Loucy (cell line): ENCODE results near the gene BTF3L4.
"Not testable (repeated sequence)": the region's sequence is repeated elsewhere in the genome, so short reads cannot be mapped to it uniquely, and the experiment has no call there.

Experiments used
- H2AFZ ChIP-seq: fragments of 200-600 bp; sonication (generic); 2 replicates; pipeline ENCODE4 v1.6.0; 2016; ENCODE audit warnings: antibody characterized with exemption, mild to moderate bottlenecking, low read length, moderate library complexity
- H3F3A ChIP-seq: fragments of 200-600 bp; 2 replicates; pipeline ENCODE4 v1.6.0; 2016; ENCODE audit warnings: antibody characterized with exemption, low read depth, mild to moderate bottlenecking
- H3K27me3 ChIP-seq: fragments of 200-600 bp; sonication (generic); 2 replicates; pipeline ENCODE4 v1.6.1; 2014; ENCODE audit warnings: low read length, mild to moderate bottlenecking; ENCODE audit not compliant: insufficient read depth, poor library complexity, severe bottlenecking
- H3K36me3 ChIP-seq: fragments of 200-600 bp; sonication (generic); 2 replicates; pipeline ENCODE4 v1.6.1; 2016; ENCODE audit warnings: low read length; ENCODE audit not compliant: insufficient read depth
- H3K4me1 ChIP-seq: fragments of 200-600 bp; sonication (generic); 2 replicates; pipeline ENCODE4 v1.5.1; 2014; ENCODE audit warnings: low read length, mild to moderate bottlenecking; ENCODE audit not compliant: insufficient read depth, poor library complexity, severe bottlenecking
- H3K4me2 ChIP-seq: fragments of 200-600 bp; sonication (generic); 2 replicates; pipeline ENCODE4 v1.6.0; 2014; ENCODE audit warnings: antibody characterized with exemption, low read length, low read depth, mild to moderate bottlenecking; ENCODE audit not compliant: poor library complexity, severe bottlenecking
- H3K4me3 ChIP-seq: fragments of 200-600 bp; sonication (generic); 2 replicates; pipeline ENCODE4 v1.5.1; 2014; ENCODE audit warnings: low read length, mild to moderate bottlenecking, mixed read lengths; ENCODE audit not compliant: poor library complexity, severe bottlenecking
- H3K79me2 ChIP-seq: fragments of 200-600 bp; sonication (generic); 2 replicates; pipeline ENCODE4 v1.6.1; 2014; ENCODE audit warnings: low read length; ENCODE audit not compliant: insufficient read depth
- H3K9ac ChIP-seq: fragments of 200-600 bp; sonication (generic); 2 replicates; pipeline ENCODE4 v1.6.0; 2014; ENCODE audit warnings: mild to moderate bottlenecking, low read depth, low read length, moderate library complexity; ENCODE audit not compliant: poor library complexity, severe bottlenecking
- H3K9me2 ChIP-seq: fragments of 200-600 bp; sonication (generic); replicated peaks from 2 replicates; pipeline ENCODE4 v1.6.1; 2016; ENCODE audit warnings: low read depth, low read length, mixed read lengths
- H3K9me3 ChIP-seq: fragments of 200-600 bp; sonication (generic); 2 replicates; pipeline ENCODE4 v1.6.1; 2014; ENCODE audit warnings: mild to moderate bottlenecking, antibody characterized with exemption, low read length, low read depth; ENCODE audit not compliant: insufficient read depth
- H4K20me1 ChIP-seq: fragments of 200-600 bp; sonication (generic); 2 replicates; pipeline ENCODE4 v1.6.0; 2014; ENCODE audit warnings: antibody characterized with exemption, low read length, mild to moderate bottlenecking; ENCODE audit not compliant: insufficient read depth, poor library complexity, severe bottlenecking
- EZH2phosphoT487 ChIP-seq: fragments of 200-600 bp; IDR thresholded peaks from 2 replicates; pipeline ENCODE4 v1.6.1; 2018; ENCODE audit warnings: antibody characterized with exemption, mild to moderate bottlenecking, moderate library complexity, borderline replicate concordance
- TF ChIP-seq, protein P1 (sequence below): fragments of 200-600 bp; sonication (generic); conservative IDR thresholded peaks from 2 replicates; pipeline ENCODE4 v1.5.1; 2014; ENCODE audit warnings: mild to moderate bottlenecking, antibody characterized with exemption, low read length

Gene BTF3L4

DNA sequence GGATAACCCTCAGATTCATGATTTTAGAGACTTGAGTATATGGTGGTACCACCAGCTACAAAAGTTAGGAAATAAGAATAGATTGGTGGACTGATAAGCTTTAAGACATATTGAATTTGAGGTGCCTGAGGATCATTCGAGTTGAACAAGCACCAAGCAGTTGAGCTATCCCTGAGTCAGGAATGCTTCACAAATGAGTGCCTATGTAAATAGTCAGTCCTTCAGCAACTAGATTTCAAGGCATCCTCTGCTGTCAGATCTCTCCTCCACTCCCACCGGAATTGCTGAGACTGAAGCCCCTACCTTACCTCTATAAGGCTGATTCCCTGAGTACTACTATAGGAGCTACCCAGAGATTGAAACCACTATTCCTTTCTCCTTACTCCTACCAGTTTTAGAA lies 7.1 kb downstream of the BTF3L4 start:
- Histone ChIP-seq H3K79me2 (peaks cover 74% of the 10 kb centered on the region), H3K27me3 (no peaks in the 10 kb centered on the region), H3K4me1 (peaks cover 34% of the 10 kb centered on the region), H3F3A (no peaks in the 10 kb centered on the region), H2AFZ (no peak overlapping the region), H3K9ac (no peak overlapping the region), H4K20me1 (peaks cover 69% of the 10 kb centered on the region), H3K4me3 (peak overlapping the region; percentile 14), H3K4me2 (peak overlapping the region; percentile 31), H3K9me3 (no peaks in the 10 kb centered on the region), H3K36me3 (peaks cover 63% of the 10 kb centered on the region; the same call in 1 of the 2 replicates), H3K9me2 (no peaks in the 10 kb centered on the region)
- TF ChIP-seq EZH2phosphoT487: no peak
- TF ChIP-seq, protein P1, sequence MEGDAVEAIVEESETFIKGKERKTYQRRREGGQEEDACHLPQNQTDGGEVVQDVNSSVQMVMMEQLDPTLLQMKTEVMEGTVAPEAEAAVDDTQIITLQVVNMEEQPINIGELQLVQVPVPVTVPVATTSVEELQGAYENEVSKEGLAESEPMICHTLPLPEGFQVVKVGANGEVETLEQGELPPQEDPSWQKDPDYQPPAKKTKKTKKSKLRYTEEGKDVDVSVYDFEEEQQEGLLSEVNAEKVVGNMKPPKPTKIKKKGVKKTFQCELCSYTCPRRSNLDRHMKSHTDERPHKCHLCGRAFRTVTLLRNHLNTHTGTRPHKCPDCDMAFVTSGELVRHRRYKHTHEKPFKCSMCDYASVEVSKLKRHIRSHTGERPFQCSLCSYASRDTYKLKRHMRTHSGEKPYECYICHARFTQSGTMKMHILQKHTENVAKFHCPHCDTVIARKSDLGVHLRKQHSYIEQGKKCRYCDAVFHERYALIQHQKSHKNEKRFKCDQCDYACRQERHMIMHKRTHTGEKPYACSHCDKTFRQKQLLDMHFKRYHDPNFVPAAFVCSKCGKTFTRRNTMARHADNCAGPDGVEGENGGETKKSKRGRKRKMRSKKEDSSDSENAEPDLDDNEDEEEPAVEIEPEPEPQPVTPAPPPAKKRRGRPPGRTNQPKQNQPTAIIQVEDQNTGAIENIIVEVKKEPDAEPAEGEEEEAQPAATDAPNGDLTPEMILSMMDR: no peak

DNA sequence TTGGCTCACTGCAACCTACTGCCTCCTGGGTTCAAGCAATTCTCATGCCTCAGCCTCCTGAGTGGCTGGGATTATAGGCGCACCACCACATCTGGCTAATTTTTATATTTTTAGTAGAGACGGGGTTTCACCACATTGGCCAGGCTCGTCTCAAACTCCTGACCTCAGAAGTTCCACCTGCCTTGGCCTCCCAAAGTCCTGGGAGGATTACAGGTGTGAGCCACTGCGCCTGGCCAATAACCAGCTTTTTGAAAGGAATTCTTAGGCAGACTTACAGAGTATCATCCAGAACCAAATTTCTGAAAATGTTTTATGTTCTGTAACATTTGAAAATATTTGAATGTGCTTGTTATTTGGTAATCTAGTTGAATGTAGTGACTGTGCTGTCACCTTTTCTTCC lies 14.6 kb downstream of the BTF3L4 start:
- no peaks in the 10 kb centered on the region for H3K9me3 ChIP-seq
- H3K4me3 ChIP-seq: no peak overlapping the region
- no peaks in the 10 kb centered on the region for H3K9me2 ChIP-seq
- TF ChIP-seq, protein P1: no peak
- no peak for TF ChIP-seq EZH2phosphoT487
- no peak overlapping the region for H3K9ac ChIP-seq
- no peaks in the 10 kb centered on the region for H3K27me3 ChIP-seq
- no peak overlapping the region for H3K4me2 ChIP-seq
- peaks cover 44% of the 10 kb centered on the region for H4K20me1 ChIP-seq
- H3F3A ChIP-seq: no peaks in the 10 kb centered on the region
- H3K4me1 ChIP-seq: peaks cover 13% of the 10 kb centered on the region
- H3K79me2 ChIP-seq: peaks cover 70% of the 10 kb centered on the region
- H2AFZ ChIP-seq: no peak overlapping the region
- peaks cover 53% of the 10 kb centered on the region; the same call in 1 of the 2 replicates for H3K36me3 ChIP-seq

DNA sequence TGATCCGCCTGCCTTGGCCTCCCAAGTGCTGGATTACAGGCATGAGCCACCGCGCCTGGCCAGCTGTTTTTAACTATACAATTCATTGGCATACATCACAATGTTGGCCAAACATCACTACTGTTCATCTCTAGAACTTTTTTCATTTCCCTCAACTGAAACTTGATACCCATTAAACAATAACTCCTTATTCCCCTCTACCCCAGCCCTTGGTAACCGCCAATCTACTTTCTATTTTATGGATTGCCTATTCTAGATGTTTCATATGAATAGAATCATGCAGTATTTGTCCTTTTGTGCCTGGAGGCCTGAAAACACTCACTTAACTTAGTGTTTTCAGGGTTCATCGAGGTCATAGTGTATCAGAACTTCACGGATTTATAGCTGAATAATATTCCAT lies 16.2 kb downstream of the BTF3L4 start:
- H3K4me3 ChIP-seq: no peak overlapping the region
- H3K36me3 ChIP-seq: peaks cover 49% of the 10 kb centered on the region; the same call in 1 of the 2 replicates
- H3K79me2 ChIP-seq: peaks cover 79% of the 10 kb centered on the region
- H4K20me1 ChIP-seq: peaks cover 39% of the 10 kb centered on the region
- H3K9me3 ChIP-seq: no peaks in the 10 kb centered on the region
- H2AFZ ChIP-seq: no peak overlapping the region
- H3K4me2 ChIP-seq: no peak overlapping the region
- H3K9me2 ChIP-seq: no peaks in the 10 kb centered on the region
- no peaks in the 10 kb centered on the region for H3F3A ChIP-seq
- no peaks in the 10 kb centered on the region for H3K27me3 ChIP-seq
- peaks cover 9% of the 10 kb centered on the region for H3K4me1 ChIP-seq
- TF ChIP-seq, protein P1: no peak
- TF ChIP-seq EZH2phosphoT487: no peak
- no peak overlapping the region for H3K9ac ChIP-seq

DNA sequence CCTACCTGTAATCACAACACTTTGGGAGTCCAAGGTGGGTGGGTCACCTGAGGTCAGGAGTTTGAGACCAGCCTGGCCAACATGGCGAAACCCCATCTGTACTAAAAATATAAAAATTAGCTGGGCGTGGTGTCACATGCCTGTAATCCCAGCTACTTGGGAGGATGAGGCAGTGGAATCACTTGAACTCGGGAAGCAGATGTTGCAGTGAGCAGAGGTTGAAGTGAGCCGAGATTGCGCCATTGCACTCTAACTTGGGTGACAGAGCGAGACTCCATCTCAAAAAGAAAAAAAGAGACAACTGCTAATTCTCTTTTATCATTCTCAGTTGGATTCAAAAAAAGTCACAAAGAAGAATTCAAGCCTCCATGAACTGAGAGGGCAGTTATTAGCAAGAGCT lies 21.2 kb downstream of the BTF3L4 start:
- not testable (repeated sequence) for H3K9me2 ChIP-seq, H3K9ac ChIP-seq, H3K27me3 ChIP-seq, H3K4me2 ChIP-seq, H3K9me3 ChIP-seq, H3K4me1 ChIP-seq, H3K4me3 ChIP-seq, H3F3A ChIP-seq, H2AFZ ChIP-seq
- Histone ChIP-seq H3K79me2 (peaks cover 64% of the 10 kb centered on the region), H4K20me1 (peaks cover 16% of the 10 kb centered on the region), H3K36me3 (peaks cover 47% of the 10 kb centered on the region)
